Measurements from ENCODE around the gene CLPX. TPM values are rescaled to one million over a fixed set of nuclear protein-coding genes. Genes with fewer than 3 reads are reported as not detected.

CLPX gene
- total RNA-seq, 4 donors from 2014 or later, result 37.4 to 53.2 (median 39.8) TPM

DNA sequence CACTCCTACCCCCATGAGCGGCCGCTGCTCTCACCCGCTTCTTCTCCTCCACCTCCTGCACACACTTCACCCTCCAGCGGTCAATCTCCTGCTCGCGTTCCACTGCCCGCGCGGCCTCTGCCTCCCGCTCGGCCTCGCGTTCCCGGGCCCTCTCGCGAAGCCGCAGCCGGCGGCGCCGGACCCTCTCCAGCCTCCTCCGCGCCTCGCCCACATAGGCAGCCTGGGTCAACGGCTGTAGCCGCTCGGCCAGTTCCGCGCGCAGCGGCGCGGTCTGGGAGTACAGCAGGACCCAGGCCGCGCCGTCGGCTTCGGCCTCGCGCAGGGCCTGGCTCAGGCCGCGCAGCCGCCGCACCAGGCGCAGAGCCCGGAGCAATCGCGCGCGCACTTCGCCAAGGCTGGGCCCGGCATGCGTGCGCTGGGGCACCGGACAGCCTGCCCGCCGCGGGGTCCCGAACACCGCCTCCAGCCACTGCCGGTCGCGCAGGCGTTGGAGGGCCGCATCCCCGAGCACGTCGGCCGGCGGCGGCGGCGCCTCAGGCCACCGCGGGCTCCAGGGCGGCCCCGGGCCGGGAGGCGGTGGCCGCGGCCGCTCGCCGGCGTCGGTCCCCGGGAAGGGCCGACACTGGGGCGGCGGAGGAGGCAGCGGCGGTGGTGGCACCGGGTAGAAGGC lies 52.1 kb downstream of the CLPX start:
- Histone ChIP-seq H3K4me3 (peak overlapping the region; percentile 95 to 98 (median 97)), H3K27me3 (no peaks in the 10 kb centered on the region), H3K36me3 (peaks cover 9 to 30% (median 17%) of the 10 kb centered on the region in 4 donors), H3K27ac (replicated peaks in 1 of 4) (peak overlapping the region; percentile 91 to 95 (median 94)), H3K4me1 (peaks cover 23 to 42% (median 36%) of the 10 kb centered on the region in 4 donors), H3K9me3 (no peaks in the 10 kb centered on the region)
- WGBS, result 1% methylated on average over 40 of the region's 93 CpGs
- TF ChIP-seq POLR2AphosphoS5 (IDR thresholded peaks at IDR 0.05), result no peak
- TF ChIP-seq, protein P1, sequence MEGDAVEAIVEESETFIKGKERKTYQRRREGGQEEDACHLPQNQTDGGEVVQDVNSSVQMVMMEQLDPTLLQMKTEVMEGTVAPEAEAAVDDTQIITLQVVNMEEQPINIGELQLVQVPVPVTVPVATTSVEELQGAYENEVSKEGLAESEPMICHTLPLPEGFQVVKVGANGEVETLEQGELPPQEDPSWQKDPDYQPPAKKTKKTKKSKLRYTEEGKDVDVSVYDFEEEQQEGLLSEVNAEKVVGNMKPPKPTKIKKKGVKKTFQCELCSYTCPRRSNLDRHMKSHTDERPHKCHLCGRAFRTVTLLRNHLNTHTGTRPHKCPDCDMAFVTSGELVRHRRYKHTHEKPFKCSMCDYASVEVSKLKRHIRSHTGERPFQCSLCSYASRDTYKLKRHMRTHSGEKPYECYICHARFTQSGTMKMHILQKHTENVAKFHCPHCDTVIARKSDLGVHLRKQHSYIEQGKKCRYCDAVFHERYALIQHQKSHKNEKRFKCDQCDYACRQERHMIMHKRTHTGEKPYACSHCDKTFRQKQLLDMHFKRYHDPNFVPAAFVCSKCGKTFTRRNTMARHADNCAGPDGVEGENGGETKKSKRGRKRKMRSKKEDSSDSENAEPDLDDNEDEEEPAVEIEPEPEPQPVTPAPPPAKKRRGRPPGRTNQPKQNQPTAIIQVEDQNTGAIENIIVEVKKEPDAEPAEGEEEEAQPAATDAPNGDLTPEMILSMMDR (IDR thresholded peaks at IDR 0.05), result no peak
- TF ChIP-seq POLR2A (IDR thresholded peaks at IDR 0.05; ENCODE audit: low read depth), result no peak
- no peak for TF ChIP-seq EP300 (IDR thresholded peaks at IDR 0.05)
- DNase-seq (ENCODE audit: extremely low spot score), result no peak
- intact Hi-C loops (cut with DNase I), result no loop called here

DNA sequence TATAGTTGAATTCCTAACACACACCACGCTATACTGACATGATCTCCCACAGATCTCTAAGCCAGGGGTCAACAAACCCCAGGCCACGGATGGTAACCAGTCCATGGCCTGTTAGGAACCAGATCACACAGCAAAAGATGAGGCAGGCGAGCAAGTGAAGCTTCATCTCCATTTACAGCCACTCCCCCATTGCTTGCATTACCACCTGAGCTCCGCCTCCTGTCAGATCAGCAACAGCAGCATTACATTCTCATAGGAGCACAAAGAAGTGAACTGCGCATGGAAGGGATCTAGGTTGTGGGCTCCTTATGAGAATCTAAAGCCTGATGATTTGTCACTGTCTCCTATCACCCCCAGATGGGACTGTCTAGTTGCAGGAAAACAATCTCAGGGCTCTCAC lies 54.2 kb downstream of the CLPX start:
- Histone ChIP-seq H3K4me1 (peaks cover 23 to 42% (median 36%) of the 10 kb centered on the region in 4 donors), H3K27ac (replicated peaks in 1 of 4) (no peak overlapping the region), H3K36me3 (peaks cover 15 to 48% (median 33%) of the 10 kb centered on the region in 4 donors), H3K4me3 (no peak overlapping the region), H3K9me3 (no peaks in the 10 kb centered on the region), H3K27me3 (no peaks in the 10 kb centered on the region)
- intact Hi-C loops (cut with DNase I), result no loop called here
- no peak for DNase-seq (ENCODE audit: extremely low spot score)
- WGBS, result 77% methylated on average over 5 of the region's 5 CpGs
- TF ChIP-seq, protein P1 (IDR thresholded peaks at IDR 0.05), result no peak
- TF ChIP-seq EP300 (IDR thresholded peaks at IDR 0.05) (no peak), POLR2AphosphoS5 (IDR thresholded peaks at IDR 0.05) (no peak), POLR2A (IDR thresholded peaks at IDR 0.05; ENCODE audit: low read depth) (no peak)

DNA sequence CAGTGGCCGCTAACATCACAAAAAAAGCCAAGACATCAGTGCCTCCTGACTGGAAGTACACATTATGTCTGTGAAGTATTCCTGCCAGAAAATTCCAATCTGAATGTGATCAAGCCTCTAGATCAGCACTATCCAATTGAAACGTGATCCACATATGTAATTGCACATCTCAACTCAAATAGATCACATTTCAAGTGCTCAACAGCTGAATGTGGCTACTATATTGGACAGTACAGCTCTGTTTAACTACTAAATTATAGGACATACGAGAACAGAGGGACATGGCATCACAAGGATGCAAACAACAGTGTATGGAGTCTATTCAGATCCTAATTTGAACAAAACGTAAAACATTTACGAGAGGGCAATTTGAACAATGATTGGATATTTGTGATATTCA lies 69.6 kb downstream of the CLPX start:
- 82% methylated on average over 5 of the region's 5 CpGs for WGBS
- Histone ChIP-seq H3K36me3 (peaks cover 19 to 94% (median 87%) of the 10 kb centered on the region in 4 donors), H3K27me3 (no peaks in the 10 kb centered on the region), H3K4me3 (no peak overlapping the region), H3K9me3 (no peaks in the 10 kb centered on the region), H3K27ac (replicated peaks in 1 of 4) (no peak overlapping the region), H3K4me1 (no peaks in the 10 kb centered on the region)
- TF ChIP-seq EP300 (IDR thresholded peaks at IDR 0.05), result no peak
- no peak for TF ChIP-seq POLR2AphosphoS5 (IDR thresholded peaks at IDR 0.05)
- TF ChIP-seq POLR2A (IDR thresholded peaks at IDR 0.05; ENCODE audit: low read depth), result no peak
- TF ChIP-seq, protein P1 (IDR thresholded peaks at IDR 0.05), result no peak
- intact Hi-C loops (cut with DNase I), result no loop called here
- DNase-seq (ENCODE audit: extremely low spot score), result no peak

DNA sequence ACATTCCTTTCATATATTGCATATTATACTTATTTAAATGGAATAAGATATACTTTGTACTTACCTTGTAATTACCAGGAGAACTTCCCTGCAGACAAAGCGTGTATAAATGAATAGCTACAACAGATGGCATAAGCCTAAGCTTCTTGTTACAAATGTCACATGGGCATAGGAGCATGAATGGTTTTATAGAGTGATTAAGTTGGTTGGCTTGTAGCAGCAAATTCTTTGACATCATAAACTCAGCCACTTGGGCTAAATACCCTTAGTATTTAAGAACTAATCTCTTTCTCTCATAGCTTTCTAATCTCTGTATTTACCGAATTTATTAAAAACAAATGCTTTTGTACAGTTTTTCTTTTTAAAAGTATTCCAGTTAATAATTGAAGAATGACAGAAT lies 70.1 kb downstream of the CLPX start, which contains the start of gene UBAP1L:
TSS of gene UBAP1L (minus strand) at position 115 of the 400 bp plus-strand sequence. CDS start 8,985 bp downstream, outside the sequence.
- no peak for TF ChIP-seq POLR2AphosphoS5 (IDR thresholded peaks at IDR 0.05)
- TF ChIP-seq, protein P1 (IDR thresholded peaks at IDR 0.05), result no peak
- TF ChIP-seq POLR2A (IDR thresholded peaks at IDR 0.05; ENCODE audit: low read depth), result no peak
- TF ChIP-seq EP300 (IDR thresholded peaks at IDR 0.05), result no peak
- DNase-seq (ENCODE audit: extremely low spot score), result no peak
- H3K4me1 ChIP-seq, result no peaks in the 10 kb centered on the region
- H3K27me3 ChIP-seq, result no peaks in the 10 kb centered on the region
- intact Hi-C loops (cut with DNase I), result no loop called here
- no peak within 1 kb of the TSS for H3K27ac ChIP-seq (replicated peaks in 1 of 4)
- H3K4me3 ChIP-seq, result no peak within 1 kb of the TSS
- WGBS, result 85% methylated on average over 2 of the region's 2 CpGs
- peaks cover 19 to 91% (median 86%) of the 10 kb centered on the region in 4 donors for H3K36me3 ChIP-seq
- H3K9me3 ChIP-seq, result no peaks in the 10 kb centered on the region

Data from esophagus muscularis mucosa (tissue), 4 donors.